Uterus (tissue), 2 donors: Measurements from ENCODE around the gene NFU1.

Source experiments
- POLR2A ChIP-seq, 2 donors: fragments of 450-650 bp; IDR thresholded peaks; one replicate each; pipeline ENCODE4 v1.6.1; 2016; ENCODE audit warnings: antibody characterized with exemption in 2 of 2, mild to moderate bottlenecking in 1 of 2, moderate library complexity in 1 of 2
- TF ChIP-seq, protein P1 (sequence below), 4 experiments: fragments of 200-600 bp in 2 of 4; fragments of 450-650 bp in 2 of 4; sonication (generic) in 2 of 4; IDR thresholded peaks; one replicate each; pipeline ENCODE4 v1.5.1; 2016 to 2019; ENCODE audit warnings: antibody characterized with exemption in 4 of 4, mild to moderate bottlenecking in 2 of 4, moderate library complexity in 1 of 4

DNA sequence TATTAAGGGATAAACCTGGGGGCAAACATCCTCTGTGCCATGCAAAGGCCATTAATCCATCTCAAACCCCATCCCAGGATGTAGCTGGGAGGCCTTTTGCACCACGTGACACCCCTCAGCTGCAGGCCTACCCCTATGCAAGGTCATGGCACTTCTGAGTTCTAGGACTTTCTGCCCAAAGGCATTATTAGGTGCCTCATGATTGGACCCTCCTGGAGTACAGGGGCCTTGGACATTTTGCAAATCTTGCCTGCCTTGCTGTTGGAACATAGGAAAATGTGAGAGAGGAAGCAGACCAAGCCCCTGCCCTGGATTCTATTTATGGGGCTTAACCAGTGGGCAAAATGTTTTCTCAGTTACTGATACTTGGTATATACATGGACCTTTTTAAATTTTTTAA is 44.2 kb upstream of the NFU1 start:
- TF ChIP-seq, protein P1, sequence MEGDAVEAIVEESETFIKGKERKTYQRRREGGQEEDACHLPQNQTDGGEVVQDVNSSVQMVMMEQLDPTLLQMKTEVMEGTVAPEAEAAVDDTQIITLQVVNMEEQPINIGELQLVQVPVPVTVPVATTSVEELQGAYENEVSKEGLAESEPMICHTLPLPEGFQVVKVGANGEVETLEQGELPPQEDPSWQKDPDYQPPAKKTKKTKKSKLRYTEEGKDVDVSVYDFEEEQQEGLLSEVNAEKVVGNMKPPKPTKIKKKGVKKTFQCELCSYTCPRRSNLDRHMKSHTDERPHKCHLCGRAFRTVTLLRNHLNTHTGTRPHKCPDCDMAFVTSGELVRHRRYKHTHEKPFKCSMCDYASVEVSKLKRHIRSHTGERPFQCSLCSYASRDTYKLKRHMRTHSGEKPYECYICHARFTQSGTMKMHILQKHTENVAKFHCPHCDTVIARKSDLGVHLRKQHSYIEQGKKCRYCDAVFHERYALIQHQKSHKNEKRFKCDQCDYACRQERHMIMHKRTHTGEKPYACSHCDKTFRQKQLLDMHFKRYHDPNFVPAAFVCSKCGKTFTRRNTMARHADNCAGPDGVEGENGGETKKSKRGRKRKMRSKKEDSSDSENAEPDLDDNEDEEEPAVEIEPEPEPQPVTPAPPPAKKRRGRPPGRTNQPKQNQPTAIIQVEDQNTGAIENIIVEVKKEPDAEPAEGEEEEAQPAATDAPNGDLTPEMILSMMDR (IDR thresholded peaks at IDR 0.05): no peak
- no peak for TF ChIP-seq POLR2A (IDR thresholded peaks at IDR 0.05)
